ENCODE data around the gene PDE2A.

- peak; percentile 92 to 99 (median 96) for TF ChIP-seq CTCF (IDR thresholded peaks at IDR 0.05)
- TF ChIP-seq POLR2A (IDR thresholded peaks at IDR 0.05): no peak
- no peak for TF ChIP-seq EP300 (IDR thresholded peaks at IDR 0.05)
Measured at GRCh38 chr11:72642884-72643522, 31.2 kb downstream of the PDE2A start.
